B cell (primary cell): ENCODE results near the gene PCSK1. TPM values are rescaled to one million over a fixed set of nuclear protein-coding genes. Genes with fewer than 3 reads are reported as not detected.

Experiments used
- ATAC-seq: fragments of 200-7000 bp; cut with Tn5 transposase; one replicate; pipeline ENCODE4 v1.10.0; 2021; ENCODE audit warnings: low read depth, mild to moderate bottlenecking, moderate number of reproducible peaks, moderate library complexity
- CTCF ChIA-PET: fragments of 350-600 bp; sonication (Branson Sonifier 250); formaldehyde crosslinking; loops from one replicate; lab custom pipeline; 2021; ENCODE audit warnings: antibody characterized with exemption, inconsistent platforms; lab: Charles Lee
- POLR2A ChIA-PET: fragments of 350-600 bp; sonication (Branson Sonifier 250); formaldehyde crosslinking; loops from one replicate; lab custom pipeline; 2021; ENCODE audit warnings: antibody characterized with exemption; lab: Charles Lee
- DNase-seq: peaks from one replicate; pipeline ENCODE4 v3.0.0; 2013
- H2AFZ ChIP-seq: 2 replicates; pipeline ENCODE4 v1.6.1; 2012; ENCODE audit warnings: mild to moderate bottlenecking, low read depth, low read length; ENCODE audit not compliant: insufficient read depth, poor library complexity, severe bottlenecking
- H3K27ac ChIP-seq, 2 donors: 1 replicate in 1 of 2; 2 replicates in 1 of 2; pipeline ENCODE4 v1.5.1; 2012 to 2013; ENCODE audit warnings: low read length in 2 of 2, mild to moderate bottlenecking in 2 of 2, moderate library complexity in 1 of 2
- H3K27me3 ChIP-seq, 4 experiments: fragments of 200-600 bp in 1 of 4; sonication (generic) in 1 of 4; replicated peaks in 1 of 4; 1 replicate in 2 of 4; 2 replicates in 2 of 4; pipeline versions ENCODE4 v1.6.1 to v1.7.0; 2013 to 2016; ENCODE audit warnings: low read length in 3 of 4, mild to moderate bottlenecking in 2 of 4, mixed read lengths in 1 of 4, moderate library complexity in 1 of 4; ENCODE audit not compliant: insufficient read depth in 4 of 4, control insufficient read depth in 3 of 4; ENCODE audit errors: control extremely low read depth in 1 of 4
- H3K36me3 ChIP-seq, 2 experiments: replicated peaks in 1 of 2; 1 replicate in 1 of 2; 2 replicates in 1 of 2; pipeline versions ENCODE4 v1.6.1 to v1.7.1; 2013; ENCODE audit warnings: low read length in 1 of 2; ENCODE audit not compliant: insufficient read depth in 2 of 2, control insufficient read depth in 1 of 2; ENCODE audit errors: control extremely low read depth in 1 of 2, extremely low read depth in 1 of 2
- H3K4me1 ChIP-seq, 2 donors: fragments of 200-600 bp in 1 of 2; sonication (generic) in 1 of 2; 1 replicate in 1 of 2; 2 replicates in 1 of 2; pipeline versions ENCODE4 v1.5.1 to v1.6.1; 2013 to 2017; ENCODE audit warnings: low read length in 2 of 2; ENCODE audit not compliant: control insufficient read depth in 2 of 2, insufficient read depth in 2 of 2
- H3K4me2 ChIP-seq: replicated peaks from 2 replicates; pipeline ENCODE3; 2012; ENCODE audit warnings: mild to moderate bottlenecking, low read depth, low read length; ENCODE audit not compliant: poor library complexity, severe bottlenecking
- H3K4me3 ChIP-seq, 5 experiments: fragments of 200-600 bp in 1 of 5; sonication (generic) in 1 of 5; 1 replicate in 3 of 5; 2 replicates in 2 of 5; pipeline versions ENCODE4 v1.5.1 to v1.7.0; 2011 to 2016; ENCODE audit warnings: low read length in 4 of 5, mild to moderate bottlenecking in 4 of 5, low read depth in 2 of 5, control low read depth in 1 of 5, moderate library complexity in 1 of 5; ENCODE audit not compliant: insufficient read depth in 1 of 5; ENCODE audit errors: control extremely low read depth in 1 of 5, extremely low read depth in 1 of 5
- H3K79me2 ChIP-seq: fragments of 200-600 bp; sonication (generic); one replicate; pipeline ENCODE4 v1.6.0; 2016; ENCODE audit warnings: low read length; ENCODE audit not compliant: control insufficient read depth, insufficient read depth
- H3K9ac ChIP-seq: fragments of 200-600 bp; sonication (generic); 2 replicates; pipeline ENCODE4 v1.6.1; 2017; ENCODE audit warnings: mild to moderate bottlenecking, low read length, moderate library complexity
- H3K9me3 ChIP-seq, 3 donors: one replicate each; pipeline versions ENCODE4 v1.6.1 to v1.7.1; 2013; ENCODE audit warnings: low read length in 2 of 3; ENCODE audit not compliant: control insufficient read depth in 2 of 3, insufficient read depth in 1 of 3; ENCODE audit errors: control extremely low read depth in 1 of 3
- H4K20me1 ChIP-seq: 2 replicates; pipeline ENCODE4 v1.6.0; 2012; ENCODE audit warnings: mild to moderate bottlenecking, low read length; ENCODE audit not compliant: insufficient read depth, control insufficient read depth, poor library complexity, severe bottlenecking
- H3K27ac Mint-ChIP-seq: one replicate; pipeline ENCODE4 v1.8.0; 2021; ENCODE audit warnings: mixed read lengths
- H3K27me3 Mint-ChIP-seq: one replicate; pipeline ENCODE4 v1.8.0; 2021; ENCODE audit warnings: mixed read lengths
- H3K4me1 Mint-ChIP-seq: one replicate; pipeline ENCODE4 v1.8.0; 2021; ENCODE audit warnings: mixed read lengths
- H3K4me3 Mint-ChIP-seq: one replicate; pipeline ENCODE4 v1.8.0; 2021; ENCODE audit warnings: mixed read lengths
- H3K9me3 Mint-ChIP-seq: one replicate; pipeline ENCODE4 v1.8.0; 2022; ENCODE audit warnings: mixed read lengths; ENCODE audit not compliant: insufficient read depth
- EZH2 ChIP-seq: IDR thresholded peaks from 2 replicates; pipeline ENCODE4 v1.6.1; 2012; ENCODE audit warnings: borderline replicate concordance, low read depth, mild to moderate bottlenecking, moderate library complexity, low read length; ENCODE audit not compliant: insufficient read depth, poor library complexity, severe bottlenecking
- WGBS: methylation state at CpG from one replicate; pipeline ENCODE4 v1.1.5; 2013; ENCODE audit warnings: missing lambda C conversion rate; ENCODE audit not compliant: insufficient coverage; 5-methylcytosine and 5-hydroxymethylcytosine counted together
- intact Hi-C: fragments of 100-400 bp; cut with micrococcal nuclease; formaldehyde crosslinking; loops from one replicate; pipeline ENCODE4 v1.10.0; 2022
- polyA plus RNA-seq: library from polyadenylated mRNA; depleted of rRNA; stranded (reverse); fragments of >200 nt; gene quantifications from 2 replicates; pipeline ENCODE4 v1.2.3, GENCODE V29; 2012
- total RNA-seq, 2 donors: library from RNA; stranded (reverse); fragments of 120-200 nt in 1 of 2; gene quantifications; 1 replicate in 1 of 2; 2 replicates in 1 of 2; pipeline versions ENCODE4 v1.2.3 to v1.2.4, GENCODE V29; 2013 to 2022
- TF ChIP-seq, protein P1 (sequence below): fragments of 200-600 bp; IDR thresholded peaks from one replicate; pipeline ENCODE4 v1.8.0; 2022; ENCODE audit warnings: antibody characterized with exemption, mild to moderate bottlenecking

PCSK1 gene
- total and polyA plus RNA-seq, 2 donors (not counting 1 experiment from before 2014, with no cell fraction given), result not detected

DNA sequence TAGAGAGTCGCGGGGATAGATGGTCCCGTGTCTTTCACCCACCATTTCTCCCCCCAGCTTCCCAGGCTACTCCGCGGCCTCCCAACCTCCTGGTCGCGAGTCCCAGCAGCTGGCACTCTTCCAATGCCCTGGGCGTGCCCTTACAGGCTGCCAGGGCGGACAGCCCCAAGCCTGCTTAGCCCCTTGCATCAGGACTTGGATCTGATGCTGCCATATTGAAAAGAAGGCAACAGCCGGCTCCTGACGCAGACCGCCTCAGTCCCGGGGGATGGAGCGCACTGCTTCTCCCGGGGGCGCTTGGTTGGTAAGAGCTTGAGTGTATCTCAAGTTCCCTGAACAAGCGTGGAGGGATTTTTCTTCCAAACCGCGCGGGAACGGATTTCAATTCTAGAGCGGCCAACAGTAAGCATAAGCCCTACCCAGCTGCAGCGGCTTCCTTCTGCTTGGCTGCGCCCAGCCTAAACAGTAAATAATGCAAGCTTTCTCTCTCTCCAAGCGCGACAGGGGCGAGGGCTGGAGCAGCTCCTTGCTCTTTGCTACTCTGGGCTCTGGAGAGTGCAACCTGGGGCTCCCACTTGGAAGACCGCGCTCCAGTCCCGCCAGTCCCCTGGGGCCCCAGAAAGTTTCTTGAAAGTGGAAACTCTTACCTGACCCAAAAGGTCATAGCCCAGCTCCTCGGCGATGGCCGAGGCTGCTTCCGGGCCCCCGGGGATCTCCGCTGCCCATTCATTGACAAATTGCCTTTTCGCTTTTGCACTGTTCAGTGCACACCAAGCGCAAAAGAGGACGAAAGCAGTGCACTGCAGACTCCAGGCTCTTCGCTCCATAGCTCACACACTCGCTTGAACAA is 607 bp downstream of the PCSK1 start:
- intact Hi-C loops, result no loop called here
- ATAC-seq, result no peak
- H3K4me2 ChIP-seq, result peak overlapping the region; percentile 51
- peak overlapping the region; percentile 25 for H3K9ac ChIP-seq
- H3K27me3 ChIP-seq, result peaks cover 0 to 43% (median 33%) of the 10 kb centered on the region in 4 experiments
- ChIA-PET POLR2A (no interaction called here), CTCF (interaction anchor here (1.3 kb wide), 1 partner anchor 7 kb away, joined by 5 read pairs; no protein-coding TSS in a partner anchor)
- Mint-ChIP-seq H3K4me3 (peak overlapping the region; percentile 20), H3K27me3 (peaks cover 54% of the 10 kb centered on the region), H3K9me3 (no peaks in the 10 kb centered on the region), H3K27ac (no peak overlapping the region), H3K4me1 (peaks cover 27% of the 10 kb centered on the region)
- peak overlapping the region in 1 of 5 experiments; percentile 21 for H3K4me3 ChIP-seq
- H3K9me3 ChIP-seq, result peaks cover 0 to 23% (median 0%) of the 10 kb centered on the region in 3 donors
- H3K36me3 ChIP-seq, result no peaks in the 10 kb centered on the region
- no peak overlapping the region for H2AFZ ChIP-seq
- H3K4me1 ChIP-seq, result peaks cover 22 to 25% of the 10 kb centered on the region in 2 donors
- WGBS, result 12% methylated on average over 37 of the region's 41 CpGs
- TF ChIP-seq, protein P1, sequence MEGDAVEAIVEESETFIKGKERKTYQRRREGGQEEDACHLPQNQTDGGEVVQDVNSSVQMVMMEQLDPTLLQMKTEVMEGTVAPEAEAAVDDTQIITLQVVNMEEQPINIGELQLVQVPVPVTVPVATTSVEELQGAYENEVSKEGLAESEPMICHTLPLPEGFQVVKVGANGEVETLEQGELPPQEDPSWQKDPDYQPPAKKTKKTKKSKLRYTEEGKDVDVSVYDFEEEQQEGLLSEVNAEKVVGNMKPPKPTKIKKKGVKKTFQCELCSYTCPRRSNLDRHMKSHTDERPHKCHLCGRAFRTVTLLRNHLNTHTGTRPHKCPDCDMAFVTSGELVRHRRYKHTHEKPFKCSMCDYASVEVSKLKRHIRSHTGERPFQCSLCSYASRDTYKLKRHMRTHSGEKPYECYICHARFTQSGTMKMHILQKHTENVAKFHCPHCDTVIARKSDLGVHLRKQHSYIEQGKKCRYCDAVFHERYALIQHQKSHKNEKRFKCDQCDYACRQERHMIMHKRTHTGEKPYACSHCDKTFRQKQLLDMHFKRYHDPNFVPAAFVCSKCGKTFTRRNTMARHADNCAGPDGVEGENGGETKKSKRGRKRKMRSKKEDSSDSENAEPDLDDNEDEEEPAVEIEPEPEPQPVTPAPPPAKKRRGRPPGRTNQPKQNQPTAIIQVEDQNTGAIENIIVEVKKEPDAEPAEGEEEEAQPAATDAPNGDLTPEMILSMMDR, result no peak
- TF ChIP-seq EZH2, result no peak
- no peak overlapping the region for H3K27ac ChIP-seq
- no peaks in the 10 kb centered on the region for H4K20me1 ChIP-seq
- H3K79me2 ChIP-seq, result no peaks in the 10 kb centered on the region
- DNase-seq, result peak; percentile 7
